Natural killer cell (primary cell): ENCODE measurements around the gene PRKAR1B. TPM values are rescaled to one million over a fixed set of nuclear protein-coding genes. Genes with fewer than 3 reads are reported as not detected.

ENCODE experiments used
- ATAC-seq, 3 donors: fragments of 150-1000 bp in 2 of 3; fragments of 200-7000 bp in 1 of 3; cut with Tn5 transposase; 1 replicate in 1 of 3; 2 replicates in 2 of 3; pipeline ENCODE4 v1.10.0; 2021; ENCODE audit warnings: mild to moderate bottlenecking in 2 of 3, moderate library complexity in 2 of 3
- DNase-seq, 2 donors: peaks; one replicate each; pipeline versions ENCODE4 v3.0.0 to v3.0.0-alpha.2; 2013 to 2021; ENCODE audit warnings: mixed read lengths in 1 of 2
- H3K27ac ChIP-seq: one replicate; pipeline ENCODE4 v1.5.1; 2013; ENCODE audit warnings: mild to moderate bottlenecking, low read length
- H3K27me3 ChIP-seq: one replicate; pipeline ENCODE4 v1.6.1; 2013; ENCODE audit warnings: low read length; ENCODE audit not compliant: control insufficient read depth, insufficient read depth
- H3K36me3 ChIP-seq: one replicate; pipeline ENCODE4 v1.6.1; 2013; ENCODE audit warnings: low read length; ENCODE audit not compliant: control insufficient read depth, insufficient read depth
- H3K4me1 ChIP-seq: one replicate; pipeline ENCODE4 v1.6.1; 2013; ENCODE audit warnings: low read length; ENCODE audit not compliant: control insufficient read depth, insufficient read depth
- H3K4me3 ChIP-seq: one replicate; pipeline ENCODE4 v1.5.1; 2013; ENCODE audit warnings: low read length
- H3K9me3 ChIP-seq: one replicate; pipeline ENCODE4 v1.6.1; 2013; ENCODE audit warnings: low read length; ENCODE audit not compliant: control insufficient read depth, insufficient read depth
- H3K27ac Mint-ChIP-seq, 2 donors: one replicate each; pipeline ENCODE4 v1.8.0; 2022; ENCODE audit warnings: mild to moderate bottlenecking in 2 of 2, mixed read lengths in 2 of 2, moderate library complexity in 1 of 2
- H3K27me3 Mint-ChIP-seq, 2 donors: one replicate each; pipeline ENCODE4 v1.8.0; 2022; ENCODE audit warnings: low read depth in 2 of 2, mixed read lengths in 2 of 2
- H3K36me3 Mint-ChIP-seq: one replicate; pipeline ENCODE4 v1.8.0; 2022; ENCODE audit warnings: mixed read lengths
- H3K4me1 Mint-ChIP-seq, 2 donors: one replicate each; pipeline ENCODE4 v1.8.0; 2022; ENCODE audit warnings: mixed read lengths in 2 of 2
- H3K4me3 Mint-ChIP-seq: one replicate; pipeline ENCODE4 v1.8.0; 2022; ENCODE audit warnings: mild to moderate bottlenecking, moderate library complexity, mixed read lengths
- H3K9me3 Mint-ChIP-seq, 2 donors: one replicate each; pipeline ENCODE4 v1.8.0; 2022; ENCODE audit warnings: mixed read lengths in 2 of 2
- CTCF ChIP-seq: fragments of 200-600 bp; IDR thresholded peaks from one replicate; pipeline ENCODE4 v1.8.0; 2022; ENCODE audit warnings: antibody characterized with exemption
- WGBS: methylation state at CpG from one replicate; pipeline ENCODE4 v1.1.7; 2013; ENCODE audit warnings: missing lambda C conversion rate; ENCODE audit not compliant: insufficient coverage; 5-methylcytosine and 5-hydroxymethylcytosine counted together
- intact Hi-C: fragments of 100-400 bp; cut with micrococcal nuclease; formaldehyde crosslinking; loops from one replicate; pipeline ENCODE4 v1.14.2; 2022
- total RNA-seq, 4 donors: library from RNA; stranded (reverse); fragments of 120-200 nt in 1 of 4; gene quantifications; one replicate each; pipeline versions ENCODE4 v1.2.3 to v1.2.4, GENCODE V29; 2013 to 2022

Gene PRKAR1B
- total RNA-seq, 3 donors from 2014 or later (not counting 1 experiment from before 2014, with no cell fraction given) = 2.4 to 3.8 (median 3.0) TPM

GRCh38 chr7:628402-628763 is 98.7 kb downstream of the PRKAR1B start:
- no peak for ATAC-seq
- WGBS = 93% methylated on average over 13 of the region's 13 CpGs
- TF ChIP-seq CTCF = no peak

GRCh38 chr7:627661-628401 is 99.2 kb downstream of the PRKAR1B start:
- no peaks in the 10 kb centered on the region for H3K4me1 ChIP-seq
- Mint-ChIP-seq H3K9me3 (peaks cover 0 to 7% of the 10 kb centered on the region in 2 donors), H3K27me3 (no peaks in the 10 kb centered on the region), H3K27ac (no peak overlapping the region), H3K36me3 (peaks cover 9% of the 10 kb centered on the region), H3K4me1 (no peaks in the 10 kb centered on the region), H3K4me3 (no peak overlapping the region)
- intact Hi-C loops = no loop called here
- peaks cover 10% of the 10 kb centered on the region for H3K9me3 ChIP-seq
- DNase-seq = no peak
- no peak overlapping the region for H3K4me3 ChIP-seq
- no peak overlapping the region for H3K27ac ChIP-seq
- no peak for TF ChIP-seq CTCF
- WGBS = 93% methylated on average over 35 of the region's 35 CpGs
- H3K36me3 ChIP-seq = no peaks in the 10 kb centered on the region
- ATAC-seq = no peak
- no peaks in the 10 kb centered on the region for H3K27me3 ChIP-seq

More at GRCh38 chr7:628402-628763, 98.7 kb downstream of the PRKAR1B start:
- H3K27ac ChIP-seq = no peak overlapping the region
- H3K36me3 ChIP-seq = no peaks in the 10 kb centered on the region
- H3K36me3 Mint-ChIP-seq = peaks cover 9% of the 10 kb centered on the region
- H3K27ac Mint-ChIP-seq = no peak overlapping the region
- H3K4me1 Mint-ChIP-seq = no peaks in the 10 kb centered on the region
- no peak for DNase-seq
- H3K9me3 Mint-ChIP-seq = peaks cover 0 to 7% of the 10 kb centered on the region in 2 donors
- intact Hi-C loops = no loop called here
- H3K9me3 ChIP-seq = peaks cover 10% of the 10 kb centered on the region
- H3K27me3 ChIP-seq = no peaks in the 10 kb centered on the region
- H3K4me3 ChIP-seq = no peak overlapping the region
- H3K4me1 ChIP-seq = no peaks in the 10 kb centered on the region
- H3K4me3 Mint-ChIP-seq = no peak overlapping the region
- no peaks in the 10 kb centered on the region for H3K27me3 Mint-ChIP-seq

- Mint-ChIP-seq H3K27ac (no peak overlapping the region), H3K36me3 (peaks cover 20% of the 10 kb centered on the region), H3K27me3 (no peaks in the 10 kb centered on the region), H3K4me1 (no peaks in the 10 kb centered on the region), H3K4me3 (no peak overlapping the region), H3K9me3 (peaks cover 2 to 11% of the 10 kb centered on the region in 2 donors)
- Histone ChIP-seq H3K9me3 (peaks cover 20% of the 10 kb centered on the region), H3K36me3 (no peaks in the 10 kb centered on the region), H3K4me1 (no peaks in the 10 kb centered on the region), H3K27ac (no peak overlapping the region), H3K4me3 (no peak overlapping the region), H3K27me3 (no peaks in the 10 kb centered on the region)
- WGBS = 95% methylated on average over 5 of the region's 8 CpGs
- DNase-seq (peak in 1 of 2 donors; percentile 26), ATAC-seq (no peak)
- no peak for TF ChIP-seq CTCF
- intact Hi-C loops = no loop called here
These were observed 101.6 kb downstream of the PRKAR1B start for GRCh38 chr7:625376-625971.
